ENCODE data around the gene FCHSD1.
A peak's percentile ranks its signal among the peaks of the same experiment; 100 is the strongest.

The FCHSD1 gene

GRCh38 chr5:141641634-141642267 lies 9.5 kb downstream of the FCHSD1 start:
- DNase-seq (ENCODE audit: low read depth in 3 of 3) = no peak

- no peak for DNase-seq (ENCODE audit: low read depth in 3 of 3)
These were observed 10.5 kb downstream of the FCHSD1 start for GRCh38 chr5:141640698-141641097.

GRCh38 chr5:141640051-141640415 lies 11.2 kb downstream of the FCHSD1 start:
- no peak for DNase-seq (ENCODE audit: low read depth in 3 of 3)

- no peak for DNase-seq (ENCODE audit: low read depth in 3 of 3)
These were observed 11.7 kb downstream of the FCHSD1 start for GRCh38 chr5:141639357-141640050.

GRCh38 chr5:141638771-141639170 lies 12.4 kb downstream of the FCHSD1 start:
- no peak for DNase-seq (ENCODE audit: low read depth in 3 of 3)

- DNase-seq (ENCODE audit: low read depth in 3 of 3) = peak in 1 of 3 donors; percentile 49
These were observed 13.3 kb downstream of the FCHSD1 start for GRCh38 chr5:141637767-141638419.

GRCh38 chr5:141637123-141637766 lies 14.0 kb downstream of the FCHSD1 start:
- DNase-seq (ENCODE audit: low read depth in 3 of 3) = no peak

- peak; percentile 88 to 94 (median 94) for DNase-seq (ENCODE audit: low read depth in 3 of 3)
These were observed 14.7 kb downstream of the FCHSD1 start, which contains the start of the genes HDAC3 and RELL2 for GRCh38 chr5:141636413-141637122. Gene HDAC3, minus strand, starts transcription at chr5:141636849. Its CDS starts 59 bp downstream, at chr5:141636790. Gene RELL2, plus strand, starts transcription at chr5:141636997. Its CDS starts 1,229 bp downstream, at chr5:141638226.

- DNase-seq (ENCODE audit: low read depth in 3 of 3) = no peak
These were observed 15.2 kb downstream of the FCHSD1 start for GRCh38 chr5:141636106-141636412.

GRCh38 chr5:141635646-141636045 lies 15.6 kb downstream of the FCHSD1 start:
- no peak for DNase-seq (ENCODE audit: low read depth in 3 of 3)

- DNase-seq (ENCODE audit: low read depth in 3 of 3) = no peak
These were observed 16.5 kb downstream of the FCHSD1 start for GRCh38 chr5:141634720-141635119.

- no peak for DNase-seq (ENCODE audit: low read depth in 3 of 3)
These were observed 17.2 kb downstream of the FCHSD1 start for GRCh38 chr5:141633871-141634561.

- no peak for DNase-seq (ENCODE audit: low read depth in 3 of 3)
These were observed 18.6 kb downstream of the FCHSD1 start for GRCh38 chr5:141632650-141633049.

- DNase-seq (ENCODE audit: low read depth in 3 of 3) = no peak
These were observed 20.6 kb downstream of the FCHSD1 start for GRCh38 chr5:141630570-141631140.

- DNase-seq (ENCODE audit: low read depth in 3 of 3) = no peak
These were observed 22.9 kb downstream of the FCHSD1 start for GRCh38 chr5:141628175-141628788.

GRCh38 chr5:141623611-141624010 lies 27.6 kb downstream of the FCHSD1 start:
- DNase-seq (ENCODE audit: low read depth in 3 of 3) = no peak

- DNase-seq (ENCODE audit: low read depth in 3 of 3) = no peak
These were observed 28.0 kb downstream of the FCHSD1 start for GRCh38 chr5:141623186-141623585.

GRCh38 chr5:141618804-141619554 lies 32.2 kb downstream of the FCHSD1 start, which contains the start of gene DIAPH1:
Gene DIAPH1, minus strand, starts transcription at chr5:141619000. Its CDS starts 86 bp downstream, at chr5:141618914.
- peak; percentile 97 to 100 (median 98) for DNase-seq (ENCODE audit: low read depth in 3 of 3)

- DNase-seq (ENCODE audit: low read depth in 3 of 3) = peak in 1 of 3 donors; percentile 58
These were observed 33.0 kb downstream of the FCHSD1 start for GRCh38 chr5:141618030-141618803.
